Gastrocnemius medialis (tissue), 4 donors: Measurements from ENCODE around the gene GPR42.

ENCODE experiments used
- CTCF ChIP-seq, 5 experiments: fragments of 450-650 bp in 3 of 5; fragments of 200-600 bp in 2 of 5; sonication (generic) in 2 of 5; IDR thresholded peaks in 4 of 5; conservative IDR thresholded peaks in 1 of 5; 1 replicate in 4 of 5; 2 replicates in 1 of 5; pipeline ENCODE4 v1.5.1; 2016 to 2019; ENCODE audit warnings: antibody characterized with exemption in 5 of 5, mild to moderate bottlenecking in 3 of 5, moderate library complexity in 3 of 5
- POLR2A ChIP-seq, 2 donors: fragments of 450-650 bp; IDR thresholded peaks; one replicate each; pipeline ENCODE4 v1.6.1; 2017; ENCODE audit warnings: antibody characterized with exemption in 2 of 2, mild to moderate bottlenecking in 2 of 2, moderate library complexity in 2 of 2

DNA sequence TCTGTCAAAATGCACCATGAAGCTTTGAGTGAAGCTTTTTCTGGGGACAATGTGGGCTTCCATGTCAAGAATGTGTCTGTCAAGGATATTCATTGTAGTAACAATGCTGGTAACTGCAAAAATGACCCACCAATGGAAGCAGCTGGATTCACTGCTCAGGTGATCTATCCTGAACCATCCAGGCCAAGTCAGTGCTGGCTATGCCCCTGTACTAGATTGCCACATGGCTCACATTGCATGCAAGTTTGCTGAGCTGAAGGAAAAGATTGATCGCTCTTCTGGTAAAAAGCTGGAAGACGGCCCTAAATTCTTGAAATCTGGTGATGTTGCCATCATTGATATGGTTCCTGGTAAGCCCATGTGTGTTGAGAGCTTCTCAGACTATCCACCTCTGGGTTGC is 12.7 kb downstream of the GPR42 start:
- no peak for TF ChIP-seq POLR2A (IDR thresholded peaks at IDR 0.05)
- TF ChIP-seq CTCF (IDR thresholded peaks at IDR 0.05 in 4 of 5, conservative IDR thresholded peaks at IDR 0.05 in 1 of 5), result no peak
